ENCODE results near the gene KIRREL3.

Gene KIRREL3

DNA sequence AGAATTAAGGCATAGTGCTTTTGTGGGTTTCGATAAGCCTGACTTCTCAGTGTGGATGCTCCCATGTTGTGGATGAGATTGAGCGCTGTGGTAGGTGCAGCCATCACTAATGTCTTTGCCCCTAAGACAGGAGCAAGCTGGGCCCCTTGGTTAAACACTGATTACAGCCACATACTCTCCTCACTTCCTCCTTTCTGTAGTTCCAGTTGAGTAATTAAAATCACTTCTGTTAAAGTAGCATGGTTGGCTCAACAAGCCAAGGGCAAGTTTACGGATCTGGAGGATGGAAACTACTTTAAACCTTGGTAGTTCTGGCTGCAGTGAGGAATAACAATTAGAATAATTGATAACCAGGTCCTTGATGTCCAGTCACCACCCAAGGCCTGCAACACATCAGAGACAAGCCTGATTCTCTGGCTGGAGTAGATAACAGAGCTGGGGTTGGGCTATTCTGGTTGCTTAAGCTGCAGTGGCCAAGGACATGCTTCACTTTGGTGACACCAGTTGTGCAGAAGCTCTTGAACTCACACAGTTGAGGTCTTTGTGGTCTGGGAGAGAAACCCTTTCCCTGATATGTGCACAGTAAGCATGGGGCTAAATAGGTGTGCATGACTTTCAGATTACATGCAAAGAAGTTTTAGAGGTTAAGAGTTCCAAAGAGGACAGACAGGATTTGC is 81.3 kb downstream of the KIRREL3 start:
- H3K4me3 ChIP-seq (ENCODE audit: low read length), result no peak overlapping the region
- DNase-seq (ENCODE audit: low read depth), result no peak
- no peak for TF ChIP-seq CTCF (IDR thresholded peaks at IDR 0.05; ENCODE audit: insufficient read depth, low read depth, low read length, missing control alignments)

DNA sequence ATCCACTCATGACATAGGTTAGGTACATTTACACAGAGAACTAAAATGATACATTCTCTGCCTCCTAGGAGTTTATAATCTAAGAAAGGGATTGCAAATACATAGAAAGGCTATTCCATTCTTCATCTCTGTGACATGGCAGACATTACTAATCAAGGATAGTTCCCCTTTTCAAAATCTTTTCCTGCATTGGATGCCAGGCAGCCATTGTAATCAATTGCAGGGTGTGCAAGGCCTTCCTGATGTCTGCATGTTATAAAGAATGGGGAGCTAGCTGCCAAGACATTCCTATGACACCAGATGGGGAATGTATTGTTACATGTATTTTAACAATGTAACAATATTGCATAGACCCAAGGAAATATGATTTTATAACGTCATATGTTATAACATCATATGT is 82.0 kb downstream of the KIRREL3 start:
- H3K4me3 ChIP-seq (ENCODE audit: low read length), result no peak overlapping the region
- no peak for DNase-seq (ENCODE audit: low read depth)
- TF ChIP-seq CTCF (IDR thresholded peaks at IDR 0.05; ENCODE audit: insufficient read depth, low read depth, low read length, missing control alignments), result no peak

- DNase-seq (ENCODE audit: low read depth), result peak; percentile 68
- TF ChIP-seq CTCF (IDR thresholded peaks at IDR 0.05; ENCODE audit: insufficient read depth, low read depth, low read length, missing control alignments), result no peak
- no peak overlapping the region for H3K4me3 ChIP-seq (ENCODE audit: low read length)
These were observed 82.9 kb downstream of the KIRREL3 start for GRCh38 chr11:126917531-126918204.

GRCh38 chr11:126915430-126915829 is 85.1 kb downstream of the KIRREL3 start:
- no peak overlapping the region for H3K4me3 ChIP-seq (ENCODE audit: low read length)
- no peak for TF ChIP-seq CTCF (IDR thresholded peaks at IDR 0.05; ENCODE audit: insufficient read depth, low read depth, low read length, missing control alignments)
- no peak for DNase-seq (ENCODE audit: low read depth)

DNA sequence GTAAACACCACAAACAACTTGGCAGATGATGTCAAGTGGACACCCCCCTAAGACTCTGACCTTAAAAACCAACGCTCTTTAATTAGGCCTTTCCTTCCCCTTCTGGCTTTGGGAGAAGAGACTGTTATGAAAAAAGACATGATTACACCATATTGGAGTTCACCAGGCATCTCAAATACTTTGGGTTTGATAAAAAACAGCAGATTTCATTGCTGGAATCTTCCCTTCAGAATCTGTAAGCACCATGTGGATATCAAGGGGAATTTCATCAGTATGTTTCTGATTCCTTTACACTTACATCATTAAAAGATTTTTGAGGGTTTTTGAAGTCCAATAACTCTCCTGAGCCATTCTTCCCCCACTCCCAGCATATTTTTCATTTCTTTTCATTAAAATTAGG is 85.6 kb downstream of the KIRREL3 start:
- no peak for TF ChIP-seq CTCF (IDR thresholded peaks at IDR 0.05; ENCODE audit: insufficient read depth, low read depth, low read length, missing control alignments)
- no peak overlapping the region for H3K4me3 ChIP-seq (ENCODE audit: low read length)
- no peak for DNase-seq (ENCODE audit: low read depth)

GRCh38 chr11:126914166-126914565 is 86.4 kb downstream of the KIRREL3 start:
- no peak overlapping the region for H3K4me3 ChIP-seq (ENCODE audit: low read length)
- no peak for TF ChIP-seq CTCF (IDR thresholded peaks at IDR 0.05; ENCODE audit: insufficient read depth, low read depth, low read length, missing control alignments)
- no peak for DNase-seq (ENCODE audit: low read depth)

DNA sequence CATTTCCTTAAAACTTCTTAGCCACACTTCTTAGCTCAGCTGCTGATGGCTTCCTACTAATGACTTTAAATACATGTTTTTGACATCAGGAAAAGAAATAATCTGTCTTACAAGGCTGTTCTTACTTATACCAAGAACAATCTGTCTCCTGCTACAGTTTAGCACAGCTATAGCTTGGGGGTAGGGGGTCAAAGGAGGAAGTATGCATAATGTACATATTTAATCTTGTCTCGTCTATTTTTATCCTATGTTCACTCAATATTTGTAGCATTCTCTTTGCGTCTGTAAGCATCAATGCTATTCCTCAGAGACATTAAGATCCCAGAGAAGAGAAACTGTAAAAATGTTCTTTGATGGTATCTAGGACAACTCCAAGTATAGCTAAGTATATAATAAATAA is 96.0 kb downstream of the KIRREL3 start:
- DNase-seq (ENCODE audit: low read depth), result no peak
- TF ChIP-seq CTCF (IDR thresholded peaks at IDR 0.05; ENCODE audit: insufficient read depth, low read depth, low read length, missing control alignments), result no peak
- H3K4me3 ChIP-seq (ENCODE audit: low read length), result no peak overlapping the region

All from epithelial cell of esophagus (primary cell).